ENCODE measurements around the gene KLHL36.

GRCh38 chr16:84658690-84659089 lies 10.4 kb downstream of the KLHL36 start:
- TF ChIP-seq CTCF (IDR thresholded peaks at IDR 0.05) (no peak), EP300 (IDR thresholded peaks at IDR 0.05) (no peak), POLR2AphosphoS5 (IDR thresholded peaks at IDR 0.05) (no peak), POLR2A (IDR thresholded peaks at IDR 0.05) (no peak)

Measured in sigmoid colon (tissue), 4 donors.